Measurements from ENCODE around the gene CCDC70.

GRCh38 chr13:51883226-51883600, 21.4 kb downstream of the CCDC70 start:
- TF ChIP-seq POLR2A (IDR thresholded peaks at IDR 0.05) (no peak), CTCF (IDR thresholded peaks at IDR 0.05) (no peak)
